HG03159 (cell line): Measurements from ENCODE around the gene SLC4A2.

Experiments
- ATAC-seq: cut with Tn5 transposase; IDR thresholded peaks from one replicate; pipeline ENCODE4 v1.9.1; 2021; ENCODE audit warnings: mild to moderate bottlenecking, moderate library complexity; ENCODE audit not compliant: unreplicated experiment

Gene SLC4A2

GRCh38 chr7:151124899-151125399 is 65.6 kb downstream of the SLC4A2 start:
- ATAC-seq, result no peak

- ATAC-seq, result no peak
These were observed 66.1 kb downstream of the SLC4A2 start for GRCh38 chr7:151125470-151125845.

- ATAC-seq, result no peak
These were observed 66.6 kb downstream of the SLC4A2 start for GRCh38 chr7:151125846-151126481.
